Natural killer cell (primary cell): ENCODE results near the gene CTIF. TPM values are rescaled to one million over a fixed set of nuclear protein-coding genes. Genes with fewer than 3 reads are reported as not detected.

ENCODE experiments used
- ATAC-seq, 3 donors: fragments of 150-1000 bp in 2 of 3; fragments of 200-7000 bp in 1 of 3; cut with Tn5 transposase; 1 replicate in 1 of 3; 2 replicates in 2 of 3; pipeline ENCODE4 v1.10.0; 2021; ENCODE audit warnings: mild to moderate bottlenecking in 2 of 3, moderate library complexity in 2 of 3
- DNase-seq, 2 donors: peaks; one replicate each; pipeline versions ENCODE4 v3.0.0 to v3.0.0-alpha.2; 2013 to 2021; ENCODE audit warnings: mixed read lengths in 1 of 2
- H3K27ac ChIP-seq: one replicate; pipeline ENCODE4 v1.5.1; 2013; ENCODE audit warnings: mild to moderate bottlenecking, low read length
- H3K27me3 ChIP-seq: one replicate; pipeline ENCODE4 v1.6.1; 2013; ENCODE audit warnings: low read length; ENCODE audit not compliant: control insufficient read depth, insufficient read depth
- H3K36me3 ChIP-seq: one replicate; pipeline ENCODE4 v1.6.1; 2013; ENCODE audit warnings: low read length; ENCODE audit not compliant: control insufficient read depth, insufficient read depth
- H3K4me1 ChIP-seq: one replicate; pipeline ENCODE4 v1.6.1; 2013; ENCODE audit warnings: low read length; ENCODE audit not compliant: control insufficient read depth, insufficient read depth
- H3K4me3 ChIP-seq: one replicate; pipeline ENCODE4 v1.5.1; 2013; ENCODE audit warnings: low read length
- H3K9me3 ChIP-seq: one replicate; pipeline ENCODE4 v1.6.1; 2013; ENCODE audit warnings: low read length; ENCODE audit not compliant: control insufficient read depth, insufficient read depth
- H3K27ac Mint-ChIP-seq, 2 donors: one replicate each; pipeline ENCODE4 v1.8.0; 2022; ENCODE audit warnings: mild to moderate bottlenecking in 2 of 2, mixed read lengths in 2 of 2, moderate library complexity in 1 of 2
- H3K27me3 Mint-ChIP-seq, 2 donors: one replicate each; pipeline ENCODE4 v1.8.0; 2022; ENCODE audit warnings: low read depth in 2 of 2, mixed read lengths in 2 of 2
- H3K36me3 Mint-ChIP-seq: one replicate; pipeline ENCODE4 v1.8.0; 2022; ENCODE audit warnings: mixed read lengths
- H3K4me1 Mint-ChIP-seq, 2 donors: one replicate each; pipeline ENCODE4 v1.8.0; 2022; ENCODE audit warnings: mixed read lengths in 2 of 2
- H3K4me3 Mint-ChIP-seq: one replicate; pipeline ENCODE4 v1.8.0; 2022; ENCODE audit warnings: mild to moderate bottlenecking, moderate library complexity, mixed read lengths
- H3K9me3 Mint-ChIP-seq, 2 donors: one replicate each; pipeline ENCODE4 v1.8.0; 2022; ENCODE audit warnings: mixed read lengths in 2 of 2
- WGBS: methylation state at CpG from one replicate; pipeline ENCODE4 v1.1.7; 2013; ENCODE audit warnings: missing lambda C conversion rate; ENCODE audit not compliant: insufficient coverage; 5-methylcytosine and 5-hydroxymethylcytosine counted together
- intact Hi-C: fragments of 100-400 bp; cut with micrococcal nuclease; formaldehyde crosslinking; loops from one replicate; pipeline ENCODE4 v1.14.2; 2022
- total RNA-seq, 4 donors: library from RNA; stranded (reverse); fragments of 120-200 nt in 1 of 4; gene quantifications; one replicate each; pipeline versions ENCODE4 v1.2.3 to v1.2.4, GENCODE V29; 2013 to 2022
- TF ChIP-seq, protein P1 (sequence below): fragments of 200-600 bp; IDR thresholded peaks from one replicate; pipeline ENCODE4 v1.8.0; 2022; ENCODE audit warnings: antibody characterized with exemption

Gene CTIF
- total RNA-seq, 3 donors from 2014 or later (not counting 1 experiment from before 2014, with no cell fraction given): 6.9 to 10.2 (median 8.2) TPM

DNA sequence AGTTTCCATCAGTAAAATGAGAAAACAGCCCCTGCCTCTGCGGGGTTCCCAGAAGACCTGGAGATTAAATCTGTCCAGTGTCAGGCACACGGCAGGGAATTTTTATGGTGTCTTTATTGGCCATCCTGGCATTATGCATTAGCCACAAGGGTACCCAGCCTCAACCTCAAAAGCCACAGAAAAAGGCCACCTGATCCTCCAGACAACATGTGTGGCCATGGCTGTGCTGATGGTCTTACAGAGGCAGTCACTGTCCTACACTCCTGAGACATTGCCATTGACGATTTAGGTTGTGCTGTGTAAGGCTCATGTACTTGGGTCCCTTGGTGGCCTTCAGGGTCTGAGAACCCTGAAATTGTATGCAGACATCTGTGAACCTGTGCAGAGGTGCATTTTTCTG lies 296.3 kb downstream of the CTIF start:
- ATAC-seq (no peak), DNase-seq (peak in 1 of 2 donors; percentile 45)
- Mint-ChIP-seq H3K4me1 (peaks cover 80 to 100% of the 10 kb centered on the region in 2 donors), H3K4me3 (peak overlapping the region; percentile 95), H3K27ac (peak overlapping the region; percentile 94 to 100), H3K27me3 (no peaks in the 10 kb centered on the region), H3K36me3 (no peaks in the 10 kb centered on the region), H3K9me3 (no peaks in the 10 kb centered on the region)
- Histone ChIP-seq H3K27me3 (no peaks in the 10 kb centered on the region), H3K27ac (peak overlapping the region; percentile 97), H3K36me3 (no peaks in the 10 kb centered on the region), H3K4me1 (peaks cover 100% of the 10 kb centered on the region), H3K4me3 (peak overlapping the region; percentile 58), H3K9me3 (no peaks in the 10 kb centered on the region)
- TF ChIP-seq, protein P1, sequence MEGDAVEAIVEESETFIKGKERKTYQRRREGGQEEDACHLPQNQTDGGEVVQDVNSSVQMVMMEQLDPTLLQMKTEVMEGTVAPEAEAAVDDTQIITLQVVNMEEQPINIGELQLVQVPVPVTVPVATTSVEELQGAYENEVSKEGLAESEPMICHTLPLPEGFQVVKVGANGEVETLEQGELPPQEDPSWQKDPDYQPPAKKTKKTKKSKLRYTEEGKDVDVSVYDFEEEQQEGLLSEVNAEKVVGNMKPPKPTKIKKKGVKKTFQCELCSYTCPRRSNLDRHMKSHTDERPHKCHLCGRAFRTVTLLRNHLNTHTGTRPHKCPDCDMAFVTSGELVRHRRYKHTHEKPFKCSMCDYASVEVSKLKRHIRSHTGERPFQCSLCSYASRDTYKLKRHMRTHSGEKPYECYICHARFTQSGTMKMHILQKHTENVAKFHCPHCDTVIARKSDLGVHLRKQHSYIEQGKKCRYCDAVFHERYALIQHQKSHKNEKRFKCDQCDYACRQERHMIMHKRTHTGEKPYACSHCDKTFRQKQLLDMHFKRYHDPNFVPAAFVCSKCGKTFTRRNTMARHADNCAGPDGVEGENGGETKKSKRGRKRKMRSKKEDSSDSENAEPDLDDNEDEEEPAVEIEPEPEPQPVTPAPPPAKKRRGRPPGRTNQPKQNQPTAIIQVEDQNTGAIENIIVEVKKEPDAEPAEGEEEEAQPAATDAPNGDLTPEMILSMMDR: no peak
- intact Hi-C loops: loop anchor here (10.0 kb wide), 1 partner anchor 980 kb away; the partner anchor contains the start of gene ACAA2
- WGBS: 37% methylated on average over 3 of the region's 3 CpGs

DNA sequence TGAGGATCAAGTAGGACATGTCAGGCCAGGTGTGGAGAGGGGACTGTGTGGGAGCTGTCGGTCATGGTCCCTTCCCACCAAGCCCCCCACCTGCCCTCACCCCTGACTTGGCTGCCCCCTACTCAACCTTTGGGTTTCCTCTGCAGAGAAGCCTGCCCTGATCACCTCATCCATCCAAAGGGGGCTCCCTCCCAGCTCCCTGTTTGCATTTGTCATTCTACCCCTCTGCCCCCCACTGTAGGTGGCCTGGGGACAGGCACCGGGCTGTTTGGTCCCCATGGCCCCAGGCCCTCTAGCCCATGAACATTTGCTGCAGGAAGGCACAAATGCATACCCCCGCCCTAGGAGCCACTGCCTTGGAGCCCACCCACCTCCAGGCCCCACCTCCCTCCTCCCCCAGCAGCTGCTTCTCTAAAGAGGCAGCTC lies 296.9 kb downstream of the CTIF start:
- Histone ChIP-seq H3K4me1 (peaks cover 100% of the 10 kb centered on the region), H3K27me3 (no peaks in the 10 kb centered on the region), H3K27ac (peak overlapping the region; percentile 97), H3K9me3 (no peaks in the 10 kb centered on the region), H3K4me3 (no peak overlapping the region), H3K36me3 (no peaks in the 10 kb centered on the region)
- no peaks in the 10 kb centered on the region for H3K27me3 Mint-ChIP-seq
- intact Hi-C loops: loop anchor here (10.0 kb wide), 1 partner anchor 979 kb away; the partner anchor contains the start of gene ACAA2
- ATAC-seq (no peak), DNase-seq (no peak)
- TF ChIP-seq, protein P1: no peak
- H3K4me1 Mint-ChIP-seq: peaks cover 80 to 100% of the 10 kb centered on the region in 2 donors
- H3K36me3 Mint-ChIP-seq: no peaks in the 10 kb centered on the region
- peak overlapping the region; percentile 94 to 100 for H3K27ac Mint-ChIP-seq
- no peaks in the 10 kb centered on the region for H3K9me3 Mint-ChIP-seq
- 95% methylated on average over 3 of the region's 3 CpGs for WGBS
- no peak overlapping the region for H3K4me3 Mint-ChIP-seq

GRCh38 chr18:48836231-48836805 lies 297.5 kb downstream of the CTIF start:
- Mint-ChIP-seq H3K4me1 (peaks cover 80 to 99% of the 10 kb centered on the region in 2 donors), H3K27ac (peak overlapping the region; percentile 94 to 100), H3K36me3 (no peaks in the 10 kb centered on the region), H3K4me3 (no peak overlapping the region), H3K9me3 (no peaks in the 10 kb centered on the region), H3K27me3 (no peaks in the 10 kb centered on the region)
- WGBS: 74% methylated on average over 4 of the region's 4 CpGs
- ATAC-seq: no peak
- no peaks in the 10 kb centered on the region for H3K36me3 ChIP-seq
- intact Hi-C loops: loop anchor here (10.0 kb wide), 1 partner anchor 978 kb away; the partner anchor contains the start of gene ACAA2
- no peaks in the 10 kb centered on the region for H3K9me3 ChIP-seq
- TF ChIP-seq, protein P1: no peak
- DNase-seq: no peak
- H3K27ac ChIP-seq: peak overlapping the region; percentile 19
- H3K27me3 ChIP-seq: no peaks in the 10 kb centered on the region
- H3K4me3 ChIP-seq: no peak overlapping the region
- peaks cover 100% of the 10 kb centered on the region for H3K4me1 ChIP-seq
